ENCODE results near the gene ITPR1. TPM values are rescaled to one million over a fixed set of nuclear protein-coding genes. Genes with fewer than 3 reads are reported as not detected.

Gene ITPR1
- total RNA-seq, 4 donors from 2014 or later, result 9.5 to 24.1 (median 17.5) TPM

- WGBS, 2 donors, result 66 to 77% methylated on average over 5 of the region's 5 CpGs
- TF ChIP-seq, protein P1, sequence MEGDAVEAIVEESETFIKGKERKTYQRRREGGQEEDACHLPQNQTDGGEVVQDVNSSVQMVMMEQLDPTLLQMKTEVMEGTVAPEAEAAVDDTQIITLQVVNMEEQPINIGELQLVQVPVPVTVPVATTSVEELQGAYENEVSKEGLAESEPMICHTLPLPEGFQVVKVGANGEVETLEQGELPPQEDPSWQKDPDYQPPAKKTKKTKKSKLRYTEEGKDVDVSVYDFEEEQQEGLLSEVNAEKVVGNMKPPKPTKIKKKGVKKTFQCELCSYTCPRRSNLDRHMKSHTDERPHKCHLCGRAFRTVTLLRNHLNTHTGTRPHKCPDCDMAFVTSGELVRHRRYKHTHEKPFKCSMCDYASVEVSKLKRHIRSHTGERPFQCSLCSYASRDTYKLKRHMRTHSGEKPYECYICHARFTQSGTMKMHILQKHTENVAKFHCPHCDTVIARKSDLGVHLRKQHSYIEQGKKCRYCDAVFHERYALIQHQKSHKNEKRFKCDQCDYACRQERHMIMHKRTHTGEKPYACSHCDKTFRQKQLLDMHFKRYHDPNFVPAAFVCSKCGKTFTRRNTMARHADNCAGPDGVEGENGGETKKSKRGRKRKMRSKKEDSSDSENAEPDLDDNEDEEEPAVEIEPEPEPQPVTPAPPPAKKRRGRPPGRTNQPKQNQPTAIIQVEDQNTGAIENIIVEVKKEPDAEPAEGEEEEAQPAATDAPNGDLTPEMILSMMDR (IDR thresholded peaks at IDR 0.05), result no peak
- no peak for TF ChIP-seq POLR2A (IDR thresholded peaks at IDR 0.05)
- no peak overlapping the region for H3K4me3 ChIP-seq (ENCODE audit: low read depth, poor library complexity, severe bottlenecking)
- DNase-seq (ENCODE audit: low spot score in 2 of 2), result no peak
- intact Hi-C loops (cut with DNase I; ENCODE audit: low total_unique reads), result no loop called here
Observed at GRCh38 chr3:4497005-4497692, 4.0 kb downstream of the ITPR1 start.

DNA sequence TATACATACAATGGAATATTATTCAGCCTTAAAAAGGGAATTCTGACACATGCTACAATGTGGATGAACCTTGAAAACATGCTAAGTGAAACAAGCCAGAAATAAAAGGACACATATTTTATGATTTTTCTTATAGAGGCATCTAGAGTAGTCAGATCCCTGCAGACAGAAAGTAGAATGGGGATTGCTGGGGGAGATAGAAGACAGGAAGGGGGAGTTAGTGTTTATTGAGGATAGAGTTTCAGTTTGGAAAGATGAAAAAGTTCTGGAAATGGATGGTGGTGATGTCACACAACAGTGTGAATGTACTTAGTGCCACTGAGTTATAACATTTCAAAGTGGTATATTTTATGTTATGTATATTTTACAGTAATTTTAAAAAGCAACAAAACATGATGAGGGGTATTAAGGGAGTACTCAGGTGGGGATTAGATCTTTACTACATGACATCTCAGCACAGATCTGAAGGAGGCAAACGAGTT lies 4.7 kb downstream of the ITPR1 start:
- no peak overlapping the region for H3K4me3 ChIP-seq (ENCODE audit: low read depth, poor library complexity, severe bottlenecking)
- no peak for DNase-seq (ENCODE audit: low spot score in 2 of 2)
- TF ChIP-seq, protein P1 (IDR thresholded peaks at IDR 0.05), result no peak
- TF ChIP-seq POLR2A (IDR thresholded peaks at IDR 0.05), result no peak
- intact Hi-C loops (cut with DNase I; ENCODE audit: low total_unique reads), result no loop called here
- WGBS, 2 donors, result 41 to 71% methylated on average over 1 of the region's 1 CpG

- no peak for DNase-seq (ENCODE audit: low spot score in 2 of 2)
- TF ChIP-seq POLR2A (IDR thresholded peaks at IDR 0.05), result no peak
- TF ChIP-seq, protein P1 (IDR thresholded peaks at IDR 0.05), result no peak
- WGBS, 2 donors, result 73 to 85% methylated on average over 5 of the region's 5 CpGs
- no peak overlapping the region for H3K4me3 ChIP-seq (ENCODE audit: low read depth, poor library complexity, severe bottlenecking)
- intact Hi-C loops (cut with DNase I; ENCODE audit: low total_unique reads), result no loop called here
Observed at GRCh38 chr3:4498446-4498845, 5.3 kb downstream of the ITPR1 start.

GRCh38 chr3:4501437-4501836 lies 8.3 kb downstream of the ITPR1 start:
- TF ChIP-seq POLR2A (IDR thresholded peaks at IDR 0.05), result no peak
- intact Hi-C loops (cut with DNase I; ENCODE audit: low total_unique reads), result no loop called here
- no peak for DNase-seq (ENCODE audit: low spot score in 2 of 2)
- 92 to 93% methylated on average over 3 of the region's 3 CpGs for whole genome bisulfite sequencing, 2 donors
- H3K4me3 ChIP-seq (ENCODE audit: low read depth, poor library complexity, severe bottlenecking), result no peak overlapping the region

GRCh38 chr3:4501927-4502326 lies 8.8 kb downstream of the ITPR1 start:
- 85 to 90% methylated on average over 9 of the region's 9 CpGs for WGBS, 2 donors
- H3K4me3 ChIP-seq (ENCODE audit: low read depth, poor library complexity, severe bottlenecking), result no peak overlapping the region
- no peak for TF ChIP-seq POLR2A (IDR thresholded peaks at IDR 0.05)
- DNase-seq (ENCODE audit: low spot score in 2 of 2), result no peak
- intact Hi-C loops (cut with DNase I; ENCODE audit: low total_unique reads), result no loop called here

- WGBS, 2 donors, result 76 to 86% methylated on average over 5 of the region's 5 CpGs
- no peak for TF ChIP-seq POLR2A (IDR thresholded peaks at IDR 0.05)
- TF ChIP-seq, protein P1 (IDR thresholded peaks at IDR 0.05), result no peak
- DNase-seq (ENCODE audit: low spot score in 2 of 2), result no peak
- intact Hi-C loops (cut with DNase I; ENCODE audit: low total_unique reads), result no loop called here
- H3K4me3 ChIP-seq (ENCODE audit: low read depth, poor library complexity, severe bottlenecking), result no peak overlapping the region
Observed at GRCh38 chr3:4503050-4503449, 9.9 kb downstream of the ITPR1 start.
